Mesendoderm (in vitro differentiated cells): ENCODE measurements around the gene OXA1L.

ENCODE experiments used
- DNase-seq: peaks from one replicate; pipeline ENCODE4 v3.0.0; 2013
- H2AK5ac ChIP-seq: 2 replicates; pipeline ENCODE4 v1.6.1; 2013; ENCODE audit warnings: low read length, inconsistent platforms
- H2BK120ac ChIP-seq: 2 replicates; pipeline ENCODE4 v1.6.1; 2013; ENCODE audit warnings: low read depth, mild to moderate bottlenecking, low read length, moderate library complexity, mixed read lengths
- H2BK15ac ChIP-seq: replicated peaks from 2 replicates; pipeline ENCODE4 v1.6.1; 2013; ENCODE audit warnings: low read depth, mild to moderate bottlenecking, moderate library complexity
- H2BK5ac ChIP-seq: 2 replicates; pipeline ENCODE4 v1.6.1; 2013; ENCODE audit warnings: low read length, inconsistent platforms
- H3K18ac ChIP-seq: 2 replicates; pipeline ENCODE4 v1.6.1; 2013; ENCODE audit warnings: mild to moderate bottlenecking, low read length, mixed read lengths
- H3K23ac ChIP-seq: one replicate; pipeline ENCODE4 v1.6.1; 2013; ENCODE audit warnings: low read length
- H3K27ac ChIP-seq: 2 replicates; pipeline ENCODE4 v1.5.1; 2013; ENCODE audit warnings: low read depth, mild to moderate bottlenecking, inconsistent platforms, low read length, moderate library complexity
- H3K27me3 ChIP-seq: 2 replicates; pipeline ENCODE4 v1.6.1; 2013; ENCODE audit warnings: low read length, control low read depth, mild to moderate bottlenecking, inconsistent platforms; ENCODE audit not compliant: insufficient read depth, poor library complexity
- H3K36me3 ChIP-seq: 2 replicates; pipeline ENCODE4 v1.6.1; 2013; ENCODE audit warnings: low read length, inconsistent platforms; ENCODE audit not compliant: control insufficient read depth, insufficient read depth
- H3K4ac ChIP-seq: one replicate; pipeline ENCODE4 v1.6.1; 2013; ENCODE audit warnings: low read depth, mild to moderate bottlenecking, low read length, moderate library complexity
- H3K4me1 ChIP-seq: 2 replicates; pipeline ENCODE4 v1.6.1; 2013; ENCODE audit warnings: low read depth, low read length, inconsistent platforms; ENCODE audit not compliant: control insufficient read depth
- H3K4me2 ChIP-seq: 2 replicates; pipeline ENCODE4 v1.6.1; 2013; ENCODE audit warnings: low read length
- H3K4me3 ChIP-seq: 2 replicates; pipeline ENCODE4 v1.5.1; 2013; ENCODE audit warnings: mild to moderate bottlenecking, low read length
- H3K56ac ChIP-seq: one replicate; pipeline ENCODE4 v1.6.1; 2013; ENCODE audit warnings: low read length
- H3K79me1 ChIP-seq: 2 replicates; pipeline ENCODE4 v1.6.1; 2013; ENCODE audit warnings: low read length, inconsistent platforms
- H3K79me2 ChIP-seq: 2 replicates; pipeline ENCODE4 v1.6.1; 2013; ENCODE audit warnings: mild to moderate bottlenecking, low read length; ENCODE audit not compliant: control insufficient read depth, insufficient read depth
- H3K9ac ChIP-seq: 2 replicates; pipeline ENCODE4 v1.6.1; 2013; ENCODE audit warnings: low read length, inconsistent platforms
- H4K5ac ChIP-seq: one replicate; pipeline ENCODE4 v1.6.1; 2013; ENCODE audit warnings: low read length
- H4K8ac ChIP-seq: one replicate; pipeline ENCODE4 v1.6.1; 2013; ENCODE audit warnings: low read depth, mild to moderate bottlenecking, control low read depth, low read length, moderate library complexity
- whole genome bisulfite sequencing: extraction: QIAGEN DNeasy Blood & Tissue Kit; methylation state at CpG from one replicate; pipeline ENCODE4 v1.1.7; 2013; ENCODE audit warnings: low lambda C conversion rate, missing lambda C conversion rate; ENCODE audit not compliant: insufficient coverage; ENCODE audit errors: extremely low coverage; 5-methylcytosine and 5-hydroxymethylcytosine counted together

OXA1L gene

GRCh38 chr14:22808388-22809209 lies 42.1 kb downstream of the OXA1L start:
- no peak overlapping the region for H3K4me3 ChIP-seq
- no peak overlapping the region for H3K18ac ChIP-seq
- no peak overlapping the region for H3K23ac ChIP-seq
- H3K4me2 ChIP-seq: no peak overlapping the region
- no peak for DNase-seq
- no peaks in the 10 kb centered on the region for H3K79me1 ChIP-seq
- H3K4ac ChIP-seq: no peak overlapping the region
- no peak overlapping the region for H2BK15ac ChIP-seq
- no peak overlapping the region for H4K8ac ChIP-seq
- no peak overlapping the region for H2BK5ac ChIP-seq
- H3K27me3 ChIP-seq: no peaks in the 10 kb centered on the region
- H3K4me1 ChIP-seq: no peaks in the 10 kb centered on the region
- H3K79me2 ChIP-seq: no peaks in the 10 kb centered on the region
- WGBS: no CpG with 5 or more reads among the region's 5 CpGs
- H3K27ac ChIP-seq: no peak overlapping the region
- H2BK120ac ChIP-seq: no peak overlapping the region
- no peaks in the 10 kb centered on the region for H3K36me3 ChIP-seq
- H3K9ac ChIP-seq: no peak overlapping the region
- H4K5ac ChIP-seq: no peak overlapping the region
- no peak overlapping the region for H2AK5ac ChIP-seq
- no peak overlapping the region for H3K56ac ChIP-seq

DNA sequence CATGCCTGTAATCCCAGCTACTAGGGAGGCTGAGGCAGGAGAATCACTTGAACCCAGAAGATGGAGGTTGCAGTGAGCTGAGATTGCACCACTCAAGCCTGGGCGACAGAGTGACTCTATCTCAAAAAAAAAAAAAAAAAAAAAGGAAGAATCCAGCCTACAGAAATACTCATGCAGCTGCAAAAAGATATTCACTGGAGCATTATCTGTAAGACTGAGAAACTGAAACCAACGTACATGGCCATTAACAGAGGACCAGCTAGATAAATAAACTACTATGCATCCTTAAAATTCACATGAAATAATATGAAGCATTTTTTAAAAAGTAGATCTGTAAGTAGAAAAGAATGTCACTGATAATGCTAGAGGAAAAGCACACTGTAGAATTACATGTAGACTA lies 45.2 kb downstream of the OXA1L start:
- Histone ChIP-seq H3K27ac (no peak overlapping the region), H3K18ac (no peak overlapping the region), H3K9ac (no peak overlapping the region), H3K4ac (no peak overlapping the region), H3K4me3 (no peak overlapping the region), H2BK120ac (no peak overlapping the region), H3K4me2 (no peak overlapping the region), H2BK15ac (no peak overlapping the region), H4K5ac (no peak overlapping the region), H3K79me2 (no peaks in the 10 kb centered on the region), H3K23ac (no peak overlapping the region), H3K36me3 (no peaks in the 10 kb centered on the region), H4K8ac (no peak overlapping the region), H2AK5ac (no peak overlapping the region), H2BK5ac (no peak overlapping the region), H3K4me1 (peaks cover 10% of the 10 kb centered on the region), H3K56ac (no peak overlapping the region), H3K79me1 (no peaks in the 10 kb centered on the region), H3K27me3 (no peaks in the 10 kb centered on the region)
- no peak for DNase-seq
- WGBS: no CpG with 5 or more reads among the region's 2 CpGs

DNA sequence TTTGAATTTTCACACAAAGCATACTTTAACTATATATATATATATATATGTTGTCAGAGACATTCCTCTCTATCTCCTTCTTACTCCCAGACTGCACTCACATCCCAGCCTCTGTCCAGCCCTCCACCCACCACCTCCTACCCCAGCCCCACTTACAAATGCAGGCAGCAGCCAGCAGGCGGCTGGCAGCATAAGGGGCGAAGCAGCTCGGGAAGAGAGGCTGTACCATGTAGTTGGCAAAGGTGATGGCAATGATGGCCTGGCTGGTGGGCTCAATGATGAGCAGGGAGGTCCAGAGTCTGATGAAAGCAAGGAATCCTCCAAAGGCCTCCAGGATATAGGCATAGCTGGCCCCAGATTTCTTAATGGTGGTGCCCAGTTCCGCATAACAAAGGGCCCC lies 46.3 kb downstream of the OXA1L start:
- no CpG with 5 or more reads among the region's 4 CpGs for WGBS
- H2AK5ac ChIP-seq: no peak overlapping the region
- H2BK5ac ChIP-seq: no peak overlapping the region

GRCh38 chr14:22813145-22813544 lies 46.7 kb downstream of the OXA1L start:
- Histone ChIP-seq H3K36me3 (no peaks in the 10 kb centered on the region), H2BK120ac (no peak overlapping the region), H3K4me2 (no peak overlapping the region), H3K56ac (no peak overlapping the region), H3K9ac (no peak overlapping the region), H2AK5ac (no peak overlapping the region), H3K4me3 (no peak overlapping the region), H2BK5ac (no peak overlapping the region), H3K79me1 (no peaks in the 10 kb centered on the region), H3K4me1 (peaks cover 10% of the 10 kb centered on the region), H2BK15ac (no peak overlapping the region), H3K4ac (no peak overlapping the region), H3K23ac (no peak overlapping the region), H3K79me2 (no peaks in the 10 kb centered on the region), H3K27ac (no peak overlapping the region), H4K8ac (no peak overlapping the region), H3K27me3 (no peaks in the 10 kb centered on the region), H4K5ac (no peak overlapping the region), H3K18ac (no peak overlapping the region)
- no peak for DNase-seq
- no CpG with 5 or more reads among the region's 9 CpGs for WGBS

More for the DNA sequence above, 46.3 kb downstream of the OXA1L start:
- Histone ChIP-seq H3K4me2 (no peak overlapping the region), H3K27me3 (no peaks in the 10 kb centered on the region), H3K36me3 (no peaks in the 10 kb centered on the region), H3K18ac (no peak overlapping the region), H2BK15ac (no peak overlapping the region), H3K56ac (no peak overlapping the region), H4K5ac (no peak overlapping the region), H3K23ac (no peak overlapping the region), H3K9ac (no peak overlapping the region), H3K4ac (no peak overlapping the region), H4K8ac (no peak overlapping the region), H3K79me1 (no peaks in the 10 kb centered on the region), H3K79me2 (no peaks in the 10 kb centered on the region), H3K4me3 (no peak overlapping the region), H2BK120ac (no peak overlapping the region), H3K4me1 (peaks cover 10% of the 10 kb centered on the region), H3K27ac (no peak overlapping the region)
- DNase-seq: peak; percentile 45

DNA sequence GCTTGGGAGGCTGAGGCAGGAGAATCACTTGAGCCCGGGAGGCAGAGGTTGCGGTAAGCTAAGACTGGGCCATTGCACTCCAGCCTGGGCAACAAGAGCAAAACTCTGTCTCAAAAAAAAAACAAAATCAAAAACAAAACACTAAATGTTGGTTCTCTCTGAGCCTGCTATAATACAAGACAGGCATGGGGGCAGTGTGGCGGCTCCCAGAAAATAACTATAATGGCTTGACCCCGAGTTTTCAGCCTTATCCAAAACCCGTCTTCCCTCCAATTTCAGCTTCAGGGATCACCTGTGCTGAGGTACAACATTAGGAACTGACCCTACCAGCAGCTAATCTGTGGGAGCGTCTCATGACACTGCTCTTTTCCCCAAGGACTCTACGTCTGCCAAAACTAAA lies 47.9 kb downstream of the OXA1L start:
- Histone ChIP-seq H3K4me3 (no peak overlapping the region), H3K4me1 (peaks cover 10% of the 10 kb centered on the region), H3K36me3 (no peaks in the 10 kb centered on the region), H3K18ac (peak overlapping the region; percentile 2), H3K79me2 (no peaks in the 10 kb centered on the region), H3K79me1 (no peaks in the 10 kb centered on the region), H3K23ac (no peak overlapping the region), H2AK5ac (peak overlapping the region; percentile 92), H2BK15ac (no peak overlapping the region), H3K56ac (no peak overlapping the region), H3K27me3 (no peaks in the 10 kb centered on the region), H4K8ac (no peak overlapping the region), H3K4me2 (no peak overlapping the region), H3K27ac (no peak overlapping the region), H4K5ac (no peak overlapping the region), H3K4ac (no peak overlapping the region), H2BK120ac (no peak overlapping the region), H2BK5ac (no peak overlapping the region), H3K9ac (no peak overlapping the region)
- no CpG with 5 or more reads among the region's 7 CpGs for WGBS
- DNase-seq: no peak
